Karpas-422 (cell line): Measurements from ENCODE around the gene PNLIP. TPM values are rescaled to one million over a fixed set of nuclear protein-coding genes. Genes with fewer than 3 reads are reported as not detected.

Experiments
- DNase-seq: peaks from one replicate; pipeline ENCODE4 v3.0.0-alpha.2; 2015
- H2AFZ ChIP-seq: fragments of 200-600 bp; sonication (generic); 2 replicates; pipeline ENCODE4 v1.6.1; 2014; ENCODE audit warnings: antibody characterized with exemption, low read length, mixed read lengths
- H3K27ac ChIP-seq: fragments of 200-600 bp; sonication (generic); 2 replicates; pipeline ENCODE4 v1.5.1; 2014; ENCODE audit warnings: mild to moderate bottlenecking, low read length, moderate library complexity
- H3K27me3 ChIP-seq: fragments of 200-600 bp; sonication (generic); 2 replicates; pipeline ENCODE4 v1.6.1; 2014; ENCODE audit warnings: low read length, mixed read lengths
- H3K36me3 ChIP-seq: fragments of 200-600 bp; sonication (generic); 2 replicates; pipeline ENCODE4 v1.6.1; 2014; ENCODE audit warnings: low read length, mixed read lengths; ENCODE audit not compliant: insufficient read depth
- H3K4me1 ChIP-seq: fragments of 200-600 bp; sonication (generic); 2 replicates; pipeline ENCODE4 v1.6.1; 2014; ENCODE audit warnings: mild to moderate bottlenecking, low read length, mixed read lengths
- H3K4me2 ChIP-seq: fragments of 200-600 bp; sonication (generic); 2 replicates; pipeline ENCODE4 v1.6.1; 2014; ENCODE audit warnings: low read length, low read depth, mild to moderate bottlenecking; ENCODE audit not compliant: poor library complexity, severe bottlenecking
- H3K4me3 ChIP-seq: fragments of 200-600 bp; sonication (generic); 2 replicates; pipeline ENCODE4 v1.5.1; 2014; ENCODE audit warnings: mild to moderate bottlenecking, antibody characterized with exemption, low read length, mixed read lengths
- H3K79me2 ChIP-seq: fragments of 200-600 bp; sonication (generic); 2 replicates; pipeline ENCODE4 v1.6.1; 2014; ENCODE audit warnings: mild to moderate bottlenecking, low read length, mixed read lengths
- H3K9ac ChIP-seq: fragments of 200-600 bp; sonication (generic); 2 replicates; pipeline ENCODE4 v1.6.0; 2014; ENCODE audit warnings: low read length
- H3K9me2 ChIP-seq: fragments of 200-600 bp; sonication (generic), shearing (Covaris generic); replicated peaks from 2 replicates; pipeline ENCODE4 v1.6.0; 2014; ENCODE audit warnings: mild to moderate bottlenecking, low read length, moderate library complexity; ENCODE audit not compliant: insufficient read depth
- H3K9me3 ChIP-seq: fragments of 300-700, 200-600 bp; sonication (generic); 2 replicates; pipeline ENCODE4 v1.6.1; 2014; ENCODE audit warnings: low read length, mixed read lengths
- H4K20me1 ChIP-seq: fragments of 200-600 bp; sonication (generic); 2 replicates; pipeline ENCODE4 v1.6.1; 2014; ENCODE audit warnings: mild to moderate bottlenecking, antibody characterized with exemption, low read length, low read depth; ENCODE audit not compliant: insufficient read depth
- small RNA-seq: library from RNA; depleted of rRNA; stranded (forward); fragments of <200 nt; gene quantifications from one replicate; pipeline ENCODE3, GENCODE V24; 2014
- total RNA-seq: library from RNA; depleted of rRNA; stranded (reverse); fragments of >200 nt; shearing (Covaris generic); gene quantifications from 2 replicates; pipeline ENCODE4 v1.2.3, GENCODE V29; 2014; ENCODE audit warnings: low replicate concordance; rRNA removed

PNLIP gene
- total RNA-seq, 1 experiment from 2014 or later, result not detected

GRCh38 chr10:116612107-116612769, 66.5 kb downstream of the PNLIP start:
- Histone ChIP-seq H3K4me3 (no peak overlapping the region), H3K79me2 (no peaks in the 10 kb centered on the region), H2AFZ (no peak overlapping the region), H3K9me3 (no peaks in the 10 kb centered on the region), H3K9me2 (no peaks in the 10 kb centered on the region), H3K9ac (no peak overlapping the region), H3K27me3 (no peaks in the 10 kb centered on the region), H3K36me3 (no peaks in the 10 kb centered on the region), H3K4me1 (no peaks in the 10 kb centered on the region), H3K4me2 (no peak overlapping the region), H4K20me1 (no peaks in the 10 kb centered on the region), H3K27ac (no peak overlapping the region)
- DNase-seq, result no peak

DNA sequence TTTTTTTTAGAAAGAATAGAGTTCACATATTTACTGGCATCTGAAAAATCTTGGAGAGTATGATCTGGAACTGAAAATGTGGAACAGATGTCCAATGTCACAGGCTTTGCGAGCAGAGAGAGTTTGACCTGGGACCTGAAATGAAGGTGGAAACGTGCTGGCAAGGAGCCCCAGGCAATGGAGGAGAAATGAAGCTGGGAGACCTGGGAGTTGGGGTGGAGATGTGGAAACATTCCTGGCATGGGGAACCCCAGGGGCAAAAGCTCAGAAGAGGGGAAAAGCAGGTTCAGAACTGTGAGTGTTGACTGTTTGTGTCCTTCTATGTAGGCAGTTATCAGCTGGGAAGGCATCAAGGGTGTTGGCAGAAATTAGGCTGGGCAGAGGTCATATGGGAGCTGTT, 67.7 kb downstream of the PNLIP start:
- no peak overlapping the region for H2AFZ ChIP-seq
- no peak overlapping the region for H3K9ac ChIP-seq
- no peak overlapping the region for H3K4me3 ChIP-seq
- H3K27ac ChIP-seq, result no peak overlapping the region
- no peaks in the 10 kb centered on the region for H3K36me3 ChIP-seq
- H3K27me3 ChIP-seq, result no peaks in the 10 kb centered on the region
- DNase-seq, result no peak
- H3K9me3 ChIP-seq, result no peaks in the 10 kb centered on the region
- H3K4me1 ChIP-seq, result no peaks in the 10 kb centered on the region
- H3K4me2 ChIP-seq, result no peak overlapping the region
- no peaks in the 10 kb centered on the region for H3K9me2 ChIP-seq
- no peaks in the 10 kb centered on the region for H4K20me1 ChIP-seq
- no peaks in the 10 kb centered on the region for H3K79me2 ChIP-seq

DNA sequence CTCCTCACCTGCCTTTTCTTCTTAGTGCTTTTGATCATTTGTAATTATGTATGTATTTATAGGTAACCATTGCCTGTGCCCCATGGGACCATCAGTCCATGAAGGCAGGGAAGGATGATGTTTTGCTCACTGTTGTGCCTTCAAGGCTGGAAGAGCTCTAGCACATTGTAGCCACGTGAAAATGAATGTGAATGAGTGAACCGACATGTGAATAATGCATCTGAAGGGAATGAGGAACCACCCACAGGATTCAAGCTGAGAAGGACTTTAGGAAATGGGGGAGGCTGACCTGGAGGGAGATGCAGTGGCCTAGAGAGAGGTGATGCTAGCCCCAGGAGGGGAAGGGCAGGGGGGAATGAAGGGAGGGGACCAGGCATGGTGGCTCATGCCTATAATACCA, 69.1 kb downstream of the PNLIP start:
- Histone ChIP-seq H3K4me2 (no peak overlapping the region), H3K4me1 (no peaks in the 10 kb centered on the region), H3K27me3 (no peaks in the 10 kb centered on the region), H2AFZ (no peak overlapping the region), H3K27ac (no peak overlapping the region), H3K36me3 (no peaks in the 10 kb centered on the region), H3K9ac (no peak overlapping the region), H3K79me2 (no peaks in the 10 kb centered on the region), H3K9me3 (no peaks in the 10 kb centered on the region), H4K20me1 (no peaks in the 10 kb centered on the region), H3K4me3 (no peak overlapping the region), H3K9me2 (no peaks in the 10 kb centered on the region)
- no peak for DNase-seq

GRCh38 chr10:116615199-116615776, 69.6 kb downstream of the PNLIP start:
- Histone ChIP-seq H3K9me3 (no peaks in the 10 kb centered on the region), H3K27ac (no peak overlapping the region), H3K9me2 (no peaks in the 10 kb centered on the region), H3K4me3 (no peak overlapping the region), H3K27me3 (no peaks in the 10 kb centered on the region), H3K4me1 (no peaks in the 10 kb centered on the region), H3K4me2 (no peak overlapping the region), H3K9ac (no peak overlapping the region), H4K20me1 (no peaks in the 10 kb centered on the region), H3K36me3 (no peaks in the 10 kb centered on the region), H2AFZ (no peak overlapping the region), H3K79me2 (no peaks in the 10 kb centered on the region)
- DNase-seq, result no peak

Small RNAs within 50 kb of the gene (small RNA-seq; reads per million reads assigned to genes)
- gene RNU6-1090P, result not detected

Other genes with a start within 250 kb of the PNLIP start
- gene CCDC172, start 221.5 kb upstream of the PNLIP start, total RNA-seq, result not detected in 2 replicates
- not detected in 2 replicates for gene PNLIPRP3, start 118.1 kb upstream of the PNLIP start, total RNA-seq
- not detected in 2 replicates for gene PNLIPRP1, start 45.0 kb downstream of the PNLIP start, total RNA-seq
- not detected in 2 replicates for gene PNLIPRP2, start 75.0 kb downstream of the PNLIP start, total RNA-seq
- gene HSPA12A, start 196.6 kb downstream of the PNLIP start, total RNA-seq, result 0.07 TPM in 2 replicates